GM19035 (cell line): Measurements from ENCODE around the gene CA5A.

Experiments
- ATAC-seq: cut with Tn5 transposase; IDR thresholded peaks from one replicate; pipeline ENCODE4 v1.9.1; 2021; ENCODE audit not compliant: unreplicated experiment

CA5A gene

GRCh38 chr16:87838643-87839541 is 97.4 kb downstream of the CA5A start:
- no peak for ATAC-seq
